K562 (cell line): ENCODE measurements around the gene ADCY1. TPM values are rescaled to one million over a fixed set of nuclear protein-coding genes. Genes with fewer than 3 reads are reported as not detected.

Experiments used
- ATAC-seq: fragments of 200-7000 bp; cut with Tn5 transposase; 3 replicates; pipeline ENCODE4 v1.9.1; 2020; ENCODE audit warnings: moderate library complexity
- BruUV-seq: library from RNA; stranded (reverse); fragments of 400-500 nt; replicated peaks from 2 replicates; lab custom pipeline; 2021; lab: Mats Ljungman, UMichigan
- CTCF ChIA-PET: fragments of 300-600 bp; formaldehyde crosslinking; extraction: SDS; loops from one replicate; lab custom pipeline; 2021; ENCODE audit warnings: low intra/inter-chr PET ratio; lab: Yijun Ruan, JAX
- POLR2A ChIA-PET: fragments of 300-600, 350-650 bp; sonication (Branson Sonifier 250); formaldehyde crosslinking; extraction: SDS; loops from one replicate; lab custom pipeline; 2021; ENCODE audit warnings: antibody characterized with exemption, inconsistent platforms; lab: Yijun Ruan, JAX
- DNase-seq, 4 experiments: peaks; one replicate each; pipeline versions ENCODE4 v3.0.0 to v3.0.0-alpha.2; 2011 to 2018; ENCODE audit warnings: low spot score in 3 of 4, mixed read lengths in 3 of 4; ENCODE audit errors: extremely low read depth in 1 of 4
- FAIRE-seq: peaks from 2 replicates; lab custom pipeline; 2011; peaks lifted over from hg19 to GRCh38; lab: Jason Lieb, UNC
- H2AFZ ChIP-seq: 2 replicates; pipeline ENCODE4 v1.6.0; 2011; ENCODE audit warnings: low read depth, low read length, control low read depth, inconsistent platforms
- H3K27ac ChIP-seq: fragments of 200-600 bp; 3 replicates; pipeline ENCODE4 v1.8.0; 2011; ENCODE audit warnings: low read depth, mild to moderate bottlenecking, control low read depth, inconsistent platforms, low read length, moderate library complexity, mixed read lengths; ENCODE audit errors: extremely low read depth
- H3K27me3 ChIP-seq, 2 experiments: fragments of 300-600 bp in 1 of 2; 2 replicates in 1 of 2; 3 replicates in 1 of 2; pipeline versions ENCODE4 v1.6.0 to v1.8.0; 2011; ENCODE audit warnings: inconsistent platforms in 2 of 2, low read length in 2 of 2, mild to moderate bottlenecking in 1 of 2, mixed read lengths in 1 of 2, moderate library complexity in 1 of 2; ENCODE audit not compliant: control insufficient read depth in 2 of 2, insufficient read depth in 2 of 2
- H3K36me3 ChIP-seq: fragments of 300-600 bp; 3 replicates; pipeline ENCODE4 v1.8.0; 2011; ENCODE audit warnings: mild to moderate bottlenecking, low read length, inconsistent platforms; ENCODE audit not compliant: control insufficient read depth, insufficient read depth
- H3K4me1 ChIP-seq, 2 experiments: fragments of 200-600 bp in 1 of 2; replicated peaks in 1 of 2; 2 replicates in 1 of 2; 3 replicates in 1 of 2; pipeline versions ENCODE4 v1.5.1 to v1.8.0; 2011; ENCODE audit warnings: inconsistent platforms in 2 of 2, low read length in 2 of 2, mild to moderate bottlenecking in 1 of 2, mixed read lengths in 1 of 2, moderate library complexity in 1 of 2; ENCODE audit not compliant: control insufficient read depth in 2 of 2, insufficient read depth in 2 of 2
- H3K4me2 ChIP-seq: 2 replicates; pipeline ENCODE4 v1.6.1; 2011; ENCODE audit warnings: low read length, control low read depth, inconsistent platforms, mixed read lengths; ENCODE audit not compliant: insufficient read depth
- H3K4me3 ChIP-seq: fragments of 200-600 bp; sonication (generic), shearing (Covaris generic); 2 replicates; pipeline ENCODE4 v1.5.1; 2016; ENCODE audit warnings: control low read depth, inconsistent platforms
- H3K79me2 ChIP-seq: fragments of 200-600 bp; 3 replicates; pipeline ENCODE4 v1.8.0; 2011; ENCODE audit warnings: low read length, inconsistent platforms; ENCODE audit not compliant: control insufficient read depth, insufficient read depth
- H3K9ac ChIP-seq, 2 experiments: 2 replicates each; pipeline versions ENCODE4 v1.6.0 to v1.6.1; 2011; ENCODE audit warnings: low read depth in 2 of 2, low read length in 2 of 2, control low read depth in 1 of 2, inconsistent platforms in 1 of 2, mild to moderate bottlenecking in 1 of 2, mixed read lengths in 1 of 2; ENCODE audit not compliant: insufficient read depth in 1 of 2
- H3K9me1 ChIP-seq: one replicate; pipeline ENCODE4 v1.6.0; 2011; ENCODE audit warnings: inconsistent platforms, mild to moderate bottlenecking, low read length, moderate library complexity; ENCODE audit not compliant: control insufficient read depth, insufficient read depth
- H3K9me3 ChIP-seq: replicated peaks from 2 replicates; pipeline ENCODE4 v1.5.1; 2011; ENCODE audit warnings: low read depth, low read length, inconsistent platforms; ENCODE audit not compliant: control insufficient read depth, insufficient read depth
- H4K20me1 ChIP-seq: replicated peaks from 2 replicates; pipeline ENCODE4 v1.6.1; 2011; ENCODE audit warnings: low read length, inconsistent platforms, mixed read lengths; ENCODE audit not compliant: control insufficient read depth, insufficient read depth
- CREB3 ChIP-seq: fragments of 450-650 bp; conservative IDR thresholded peaks from 2 replicates; pipeline ENCODE4 v1.6.1; 2016; ENCODE audit warnings: missing genetic modification characterization, low read depth, mild to moderate bottlenecking, missing compliant biosample characterization, moderate library complexity
- ELF1 ChIP-seq: fragments of 200-800 bp; sonication (Bioruptor generic); IDR thresholded peaks from 2 replicates; pipeline ENCODE4 v1.6.1; 2016; ENCODE audit warnings: missing genetic modification characterization, missing compliant biosample characterization
- PHF20 ChIP-seq: fragments of 450-650 bp; IDR thresholded peaks from 2 replicates; pipeline ENCODE4 v1.6.1; 2018; ENCODE audit not compliant: partially characterized antibody
- RAD51 ChIP-seq: fragments of 450-650 bp; IDR thresholded peaks from 2 replicates; pipeline ENCODE4 v1.7.1; 2016; ENCODE audit warnings: low read depth, mild to moderate bottlenecking, borderline replicate concordance
- RBM39 ChIP-seq: fragments of 200-400 bp; formaldehyde crosslinking; optimal IDR thresholded peaks from 2 replicates; pipeline ENCODE3; 2018; ENCODE audit warnings: low read depth, low read length
- TRIM24 ChIP-seq, 2 experiments: fragments of 450-650 bp; IDR thresholded peaks; 2 replicates each; pipeline ENCODE4 v1.6.1; 2016
- ZKSCAN3 ChIP-seq: fragments of 250-450 bp; sonication (Bioruptor Pico); IDR thresholded peaks from 2 replicates; pipeline ENCODE4 v1.4.0; 2020
- ZNF407 ChIP-seq: fragments of 450-650 bp; IDR thresholded peaks from 2 replicates; pipeline ENCODE4 v1.6.1; 2016; ENCODE audit warnings: low read depth
- in situ Hi-C: fragments of 300-500 bp; cut with MboI; formaldehyde crosslinking; loops from 4 replicates; pipeline ENCODE4 v1.15.0; 2018; ENCODE audit warnings: inconsistent platforms, mixed read lengths
- intact Hi-C: fragments of 100-400 bp; cut with micrococcal nuclease; formaldehyde crosslinking; loops from 2 replicates; pipeline ENCODE4 v1.14.2; 2022
- polyA plus RNA-seq, 8 experiments: library from polyadenylated mRNA; depleted of rRNA in 4 of 8; stranded (reverse) in 5 of 8; unstranded in 3 of 8; fragments of >200 nt; fragmentation: Nextera tagmentation in 2 of 8; fragmentation: Illumina TruSeq in 1 of 8; extraction: Ambion mirVana in 2 of 8; extraction: Trizol in 1 of 8; gene quantifications; 2 replicates each; pipeline versions ENCODE4 v1.2.1 to v1.2.3, GENCODE V29; 2011 to 2014; ENCODE audit warnings: inconsistent platforms in 1 of 8, missing spikeins in 1 of 8
- total RNA-seq, 7 experiments: library from RNA; depleted of rRNA in 6 of 7; stranded (reverse); fragments of >200 nt in 6 of 7; fragmentation: Illumina TruSeq in 2 of 7; extraction: Trizol in 2 of 7; gene quantifications; 2 replicates each; pipeline versions ENCODE4 v1.2.1 to v1.2.3, GENCODE V29; 2011 to 2021; ENCODE audit warnings: low replicate concordance in 1 of 7

ADCY1 gene
- total and polyA plus RNA-seq, 9 of the 15 experiments (the other 6 are each of a cell fraction or from before 2014, with no cell fraction given) = under 0.01 to 0.18 (median 0.10) TPM; not detected in 4

- TF ChIP-seq ZNF407 (no peak), RBM39 (no peak)
Measured at GRCh38 chr7:45687721-45688120, 113.6 kb downstream of the ADCY1 start (continued).

GRCh38 chr7:45688382-45688781 lies 114.2 kb downstream of the ADCY1 start:
- POLR2A ChIA-PET = interaction anchor here (0.5 to 1.3 kb wide), 2 partner anchors 11 to 37 kb away, joined by 3 to 5 read pairs; no protein-coding TSS in a partner anchor
- Histone ChIP-seq H3K4me3 (no peak overlapping the region), H3K4me2 (no peak overlapping the region), H4K20me1 (no peaks in the 10 kb centered on the region; the same call in 1 of the 2 replicates), H3K36me3 (no peaks in the 10 kb centered on the region), H3K4me1 (no peaks in the 10 kb centered on the region), H3K27me3 (peaks cover 9 to 45% of the 10 kb centered on the region in 2 experiments; a peak in 3 of 5 replicates), H2AFZ (no peak overlapping the region), H3K9me1 (no peaks in the 10 kb centered on the region), H3K9me3 (no peaks in the 10 kb centered on the region), H3K9ac (no peak overlapping the region), H3K27ac (no peak overlapping the region), H3K79me2 (no peaks in the 10 kb centered on the region)
- in situ Hi-C loops (no loop called here), intact Hi-C loops (no loop called here)
- CTCF ChIA-PET = no interaction called here
- BruUV-seq = no TSS peak
- ATAC-seq (no peak), FAIRE-seq (no peak), DNase-seq (no peak)
- TF ChIP-seq ELF1 (tag) = no peak
- no peak for TF ChIP-seq TRIM24 (IDR thresholded peaks at IDR 0.05)
- no peak for TF ChIP-seq CREB3 (tag)
- no peak for TF ChIP-seq ZKSCAN3
- TF ChIP-seq PHF20 = no peak
- no peak for TF ChIP-seq RAD51
